Measurements from ENCODE around the gene JPT2. TPM values are rescaled to one million over a fixed set of nuclear protein-coding genes. Genes with fewer than 3 reads are reported as not detected.

The JPT2 gene
- total and polyA plus RNA-seq, 2 experiments from 2014 or later, result 9.2 to 52.0 TPM

DNA sequence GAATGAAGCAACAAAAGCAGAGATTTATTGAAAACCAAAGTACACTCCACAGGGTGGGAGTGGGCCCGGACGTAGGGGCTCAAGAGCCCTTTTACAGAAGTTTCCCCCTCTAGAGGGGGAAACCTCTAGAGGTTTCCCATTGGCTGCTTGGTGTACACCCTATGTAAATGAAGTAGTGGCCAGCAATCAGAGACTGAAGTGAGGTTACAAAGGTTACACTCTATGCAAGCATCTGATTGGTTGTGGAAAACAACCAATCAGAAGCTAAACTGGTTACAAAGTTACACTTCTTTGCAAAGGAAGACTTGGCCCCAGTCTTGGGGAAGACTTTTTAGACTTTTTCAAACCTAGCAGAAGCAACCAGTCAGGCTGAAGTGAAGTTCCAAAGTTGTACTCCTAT lies 38.8 kb upstream of the JPT2 start:
- no peaks in the 10 kb centered on the region for H3K4me1 ChIP-seq (ENCODE audit: insufficient read depth)
- no peak overlapping the region for H3K4me3 ChIP-seq
- H3K27ac ChIP-seq, result no peak overlapping the region
- TF ChIP-seq, protein P1, sequence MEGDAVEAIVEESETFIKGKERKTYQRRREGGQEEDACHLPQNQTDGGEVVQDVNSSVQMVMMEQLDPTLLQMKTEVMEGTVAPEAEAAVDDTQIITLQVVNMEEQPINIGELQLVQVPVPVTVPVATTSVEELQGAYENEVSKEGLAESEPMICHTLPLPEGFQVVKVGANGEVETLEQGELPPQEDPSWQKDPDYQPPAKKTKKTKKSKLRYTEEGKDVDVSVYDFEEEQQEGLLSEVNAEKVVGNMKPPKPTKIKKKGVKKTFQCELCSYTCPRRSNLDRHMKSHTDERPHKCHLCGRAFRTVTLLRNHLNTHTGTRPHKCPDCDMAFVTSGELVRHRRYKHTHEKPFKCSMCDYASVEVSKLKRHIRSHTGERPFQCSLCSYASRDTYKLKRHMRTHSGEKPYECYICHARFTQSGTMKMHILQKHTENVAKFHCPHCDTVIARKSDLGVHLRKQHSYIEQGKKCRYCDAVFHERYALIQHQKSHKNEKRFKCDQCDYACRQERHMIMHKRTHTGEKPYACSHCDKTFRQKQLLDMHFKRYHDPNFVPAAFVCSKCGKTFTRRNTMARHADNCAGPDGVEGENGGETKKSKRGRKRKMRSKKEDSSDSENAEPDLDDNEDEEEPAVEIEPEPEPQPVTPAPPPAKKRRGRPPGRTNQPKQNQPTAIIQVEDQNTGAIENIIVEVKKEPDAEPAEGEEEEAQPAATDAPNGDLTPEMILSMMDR (IDR thresholded peaks at IDR 0.05; ENCODE audit: poor library complexity), result no peak
- no peak for TF ChIP-seq EZH2phosphoT487 (IDR thresholded peaks at IDR 0.05; ENCODE audit: low read depth, severe bottlenecking, unreplicated experiment)
- no peak for TF ChIP-seq EZH2 (IDR thresholded peaks at IDR 0.05; ENCODE audit: borderline replicate concordance)
- WGBS (ENCODE audit: low lambda C conversion rate, missing lambda C conversion rate), result 85% methylated on average over 2 of the region's 2 CpGs
- H3K79me2 ChIP-seq, result peaks cover 16% of the 10 kb centered on the region
- peaks cover 2% of the 10 kb centered on the region for H4K20me1 ChIP-seq (ENCODE audit: insufficient read depth, poor library complexity, severe bottlenecking)
- H3K4me2 ChIP-seq, result no peak overlapping the region
- H3K36me3 ChIP-seq (replicated peaks; ENCODE audit: insufficient read depth, low read depth), result no peaks in the 10 kb centered on the region
- H3K27me3 ChIP-seq, result no peaks in the 10 kb centered on the region
- no peak for DNase-seq (ENCODE audit: low spot score)
- no peaks in the 10 kb centered on the region for H3K9me2 ChIP-seq (replicated peaks; ENCODE audit: insufficient read depth)
- no peak overlapping the region for H2AFZ ChIP-seq
- H3K9me3 ChIP-seq (ENCODE audit: low read depth), result no peaks in the 10 kb centered on the region

DNA sequence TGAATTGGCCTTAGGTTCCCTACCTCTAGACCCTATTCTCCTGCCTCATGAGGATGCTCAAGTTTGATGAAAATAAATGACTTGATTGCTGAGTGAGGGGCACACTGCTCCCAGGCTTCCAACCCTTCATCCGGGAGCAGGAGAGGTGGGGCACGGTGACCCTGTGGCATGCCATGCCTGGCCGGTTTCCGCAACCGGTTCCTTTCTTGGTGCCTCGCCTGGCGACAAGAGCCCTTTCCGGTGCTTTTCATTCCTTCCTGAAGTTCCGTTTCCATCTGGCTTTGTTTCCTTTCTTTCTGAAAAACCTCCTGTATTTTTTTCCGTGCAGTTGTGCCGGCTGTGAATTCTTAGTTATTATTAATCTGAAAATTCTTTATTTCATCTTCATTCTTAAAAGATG lies 38.2 kb upstream of the JPT2 start:
- Histone ChIP-seq H2AFZ (no peak overlapping the region), H4K20me1 (ENCODE audit: insufficient read depth, poor library complexity, severe bottlenecking) (peaks cover 2% of the 10 kb centered on the region), H3K27me3 (no peaks in the 10 kb centered on the region), H3K4me2 (no peak overlapping the region), H3K9me3 (ENCODE audit: low read depth) (no peaks in the 10 kb centered on the region), H3K79me2 (peaks cover 10% of the 10 kb centered on the region), H3K9me2 (replicated peaks; ENCODE audit: insufficient read depth) (no peaks in the 10 kb centered on the region), H3K36me3 (replicated peaks; ENCODE audit: insufficient read depth, low read depth) (no peaks in the 10 kb centered on the region), H3K4me1 (ENCODE audit: insufficient read depth) (no peaks in the 10 kb centered on the region), H3K27ac (no peak overlapping the region), H3K4me3 (no peak overlapping the region)
- TF ChIP-seq EZH2phosphoT487 (IDR thresholded peaks at IDR 0.05; ENCODE audit: low read depth, severe bottlenecking, unreplicated experiment) (no peak), EZH2 (IDR thresholded peaks at IDR 0.05; ENCODE audit: borderline replicate concordance) (no peak)
- TF ChIP-seq, protein P1 (IDR thresholded peaks at IDR 0.05; ENCODE audit: poor library complexity), result no peak
- 96% methylated on average over 11 of the region's 11 CpGs for WGBS (ENCODE audit: low lambda C conversion rate, missing lambda C conversion rate)
- no peak for DNase-seq (ENCODE audit: low spot score)

DNA sequence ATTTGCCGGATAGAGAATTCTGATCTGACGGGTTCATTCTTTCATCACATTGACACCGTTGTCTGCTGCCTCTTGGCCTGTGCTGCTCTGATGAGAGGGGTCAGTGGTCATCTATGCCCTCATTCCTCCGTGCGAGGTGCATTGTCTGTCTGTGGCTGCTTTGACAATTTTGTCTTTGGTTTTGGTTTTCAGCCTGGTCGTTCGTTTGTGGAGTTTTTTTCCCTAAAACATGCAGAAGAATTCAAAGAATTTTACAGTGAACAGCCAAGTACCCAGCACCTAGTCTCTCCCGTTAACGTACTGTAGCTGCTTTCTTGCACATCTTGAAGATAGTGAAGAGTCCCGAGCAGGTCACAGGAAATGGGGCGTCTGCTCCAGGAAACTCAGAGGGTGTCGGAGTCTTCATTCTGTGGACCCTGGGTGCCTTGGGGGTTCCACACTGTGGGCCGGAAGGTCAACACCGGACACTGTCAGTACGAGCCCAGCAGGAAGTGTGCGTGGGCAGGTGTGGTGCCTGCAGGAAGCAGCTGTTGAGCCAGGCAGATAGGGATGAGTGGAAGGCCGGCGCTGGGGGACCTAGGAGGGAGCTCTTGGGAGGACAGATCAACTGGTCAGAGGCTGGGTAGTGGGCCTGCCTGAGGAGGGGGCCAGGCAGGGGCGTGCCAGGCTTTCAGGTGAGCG lies 37.7 kb upstream of the JPT2 start:
- no peaks in the 10 kb centered on the region for H3K27me3 ChIP-seq
- no peak for DNase-seq (ENCODE audit: low spot score)
- H3K4me3 ChIP-seq, result no peak overlapping the region
- peaks cover 4% of the 10 kb centered on the region for H3K79me2 ChIP-seq
- H2AFZ ChIP-seq, result no peak overlapping the region
- H3K4me1 ChIP-seq (ENCODE audit: insufficient read depth), result no peaks in the 10 kb centered on the region
- H3K36me3 ChIP-seq (replicated peaks; ENCODE audit: insufficient read depth, low read depth), result no peaks in the 10 kb centered on the region
- no peaks in the 10 kb centered on the region for H3K9me2 ChIP-seq (replicated peaks; ENCODE audit: insufficient read depth)
- no peak overlapping the region for H3K4me2 ChIP-seq
- H3K27ac ChIP-seq, result no peak overlapping the region
- TF ChIP-seq, protein P1 (IDR thresholded peaks at IDR 0.05; ENCODE audit: poor library complexity), result no peak
- TF ChIP-seq EZH2 (IDR thresholded peaks at IDR 0.05; ENCODE audit: borderline replicate concordance), result no peak
- TF ChIP-seq EZH2phosphoT487 (IDR thresholded peaks at IDR 0.05; ENCODE audit: low read depth, severe bottlenecking, unreplicated experiment), result no peak
- peaks cover 2% of the 10 kb centered on the region for H4K20me1 ChIP-seq (ENCODE audit: insufficient read depth, poor library complexity, severe bottlenecking)
- no peaks in the 10 kb centered on the region for H3K9me3 ChIP-seq (ENCODE audit: low read depth)
- 92% methylated on average over 20 of the region's 20 CpGs for WGBS (ENCODE audit: low lambda C conversion rate, missing lambda C conversion rate)

Data from hepatocyte (in vitro differentiated cells).